ENCODE data around the gene CD247.

CD247 gene

DNA sequence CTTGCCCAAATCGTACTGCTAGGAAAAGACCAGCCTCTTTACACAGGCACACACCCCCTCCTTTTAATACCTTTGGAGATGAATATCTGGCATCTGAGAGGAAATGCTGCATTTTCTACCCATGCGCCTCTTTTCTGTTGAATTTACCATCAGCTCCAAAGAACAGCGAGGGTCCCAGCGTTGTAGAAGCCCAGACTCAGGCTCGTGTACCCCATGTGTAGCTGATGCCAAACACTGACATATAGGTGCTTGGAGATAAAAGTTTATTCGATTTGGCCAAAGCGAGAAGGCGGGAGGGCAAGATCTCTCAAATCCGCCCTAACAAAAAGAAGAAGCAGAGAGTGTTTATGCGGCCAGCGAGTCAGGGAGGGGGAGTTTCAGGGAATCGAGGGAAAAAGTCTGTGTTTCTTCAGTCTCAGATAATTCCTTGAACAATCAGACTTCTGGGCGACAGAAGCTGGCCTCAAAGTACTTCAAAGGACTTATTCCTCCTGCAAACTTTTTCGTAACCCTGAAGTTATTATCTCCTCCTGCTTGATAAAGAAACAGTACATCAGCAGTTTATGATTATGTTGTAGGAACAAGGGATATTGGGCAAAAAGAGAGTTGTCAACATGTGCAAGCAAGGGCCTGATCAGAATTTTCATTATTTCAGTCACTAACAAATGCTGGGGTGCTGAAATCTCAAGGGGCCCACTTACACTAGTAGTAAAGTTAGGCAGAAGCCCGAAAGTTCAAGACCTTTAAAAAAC lies 35.9 kb upstream of the CD247 start (continued):
- TF ChIP-seq ZBTB17 (tag by site-specific recombination; IDR thresholded peaks at IDR 0.05) (peak; percentile 78), ZBTB20 (tag by site-specific recombination; IDR thresholded peaks at IDR 0.05) (peak; percentile 81), ZNF701 (tag by site-specific recombination; IDR thresholded peaks at IDR 0.05) (no peak), ZNF341 (tag by site-specific recombination; IDR thresholded peaks at IDR 0.05; ENCODE audit: low read depth) (0 out of 2 replicates have a peak, but pooled peaks have one; percentile 41), ZNF404 (tag by site-specific recombination; IDR thresholded peaks at IDR 0.05) (0 out of 2 replicates have a peak, but pooled peaks have one; percentile 22), WT1 (tag by site-specific recombination; IDR thresholded peaks at IDR 0.05) (no peak), ZNF2 (tag by site-specific recombination; IDR thresholded peaks at IDR 0.05) (0 out of 2 replicates have a peak, but pooled peaks have one; percentile 21)
- TF ChIP-seq, protein P1, sequence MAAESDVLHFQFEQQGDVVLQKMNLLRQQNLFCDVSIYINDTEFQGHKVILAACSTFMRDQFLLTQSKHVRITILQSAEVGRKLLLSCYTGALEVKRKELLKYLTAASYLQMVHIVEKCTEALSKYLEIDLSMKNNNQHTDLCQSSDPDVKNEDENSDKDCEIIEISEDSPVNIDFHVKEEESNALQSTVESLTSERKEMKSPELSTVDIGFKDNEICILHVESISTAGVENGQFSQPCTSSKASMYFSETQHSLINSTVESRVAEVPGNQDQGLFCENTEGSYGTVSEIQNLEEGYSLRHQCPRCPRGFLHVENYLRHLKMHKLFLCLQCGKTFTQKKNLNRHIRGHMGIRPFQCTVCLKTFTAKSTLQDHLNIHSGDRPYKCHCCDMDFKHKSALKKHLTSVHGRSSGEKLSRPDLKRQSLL (tag by site-specific recombination; IDR thresholded peaks at IDR 0.05): no peak
- TF ChIP-seq, protein P2, sequence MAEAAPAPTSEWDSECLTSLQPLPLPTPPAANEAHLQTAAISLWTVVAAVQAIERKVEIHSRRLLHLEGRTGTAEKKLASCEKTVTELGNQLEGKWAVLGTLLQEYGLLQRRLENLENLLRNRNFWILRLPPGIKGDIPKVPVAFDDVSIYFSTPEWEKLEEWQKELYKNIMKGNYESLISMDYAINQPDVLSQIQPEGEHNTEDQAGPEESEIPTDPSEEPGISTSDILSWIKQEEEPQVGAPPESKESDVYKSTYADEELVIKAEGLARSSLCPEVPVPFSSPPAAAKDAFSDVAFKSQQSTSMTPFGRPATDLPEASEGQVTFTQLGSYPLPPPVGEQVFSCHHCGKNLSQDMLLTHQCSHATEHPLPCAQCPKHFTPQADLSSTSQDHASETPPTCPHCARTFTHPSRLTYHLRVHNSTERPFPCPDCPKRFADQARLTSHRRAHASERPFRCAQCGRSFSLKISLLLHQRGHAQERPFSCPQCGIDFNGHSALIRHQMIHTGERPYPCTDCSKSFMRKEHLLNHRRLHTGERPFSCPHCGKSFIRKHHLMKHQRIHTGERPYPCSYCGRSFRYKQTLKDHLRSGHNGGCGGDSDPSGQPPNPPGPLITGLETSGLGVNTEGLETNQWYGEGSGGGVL (tag by site-specific recombination; IDR thresholded peaks at IDR 0.05): peak; percentile 49; the same call in 1 of the 2 replicates
- TF ChIP-seq, protein P3, sequence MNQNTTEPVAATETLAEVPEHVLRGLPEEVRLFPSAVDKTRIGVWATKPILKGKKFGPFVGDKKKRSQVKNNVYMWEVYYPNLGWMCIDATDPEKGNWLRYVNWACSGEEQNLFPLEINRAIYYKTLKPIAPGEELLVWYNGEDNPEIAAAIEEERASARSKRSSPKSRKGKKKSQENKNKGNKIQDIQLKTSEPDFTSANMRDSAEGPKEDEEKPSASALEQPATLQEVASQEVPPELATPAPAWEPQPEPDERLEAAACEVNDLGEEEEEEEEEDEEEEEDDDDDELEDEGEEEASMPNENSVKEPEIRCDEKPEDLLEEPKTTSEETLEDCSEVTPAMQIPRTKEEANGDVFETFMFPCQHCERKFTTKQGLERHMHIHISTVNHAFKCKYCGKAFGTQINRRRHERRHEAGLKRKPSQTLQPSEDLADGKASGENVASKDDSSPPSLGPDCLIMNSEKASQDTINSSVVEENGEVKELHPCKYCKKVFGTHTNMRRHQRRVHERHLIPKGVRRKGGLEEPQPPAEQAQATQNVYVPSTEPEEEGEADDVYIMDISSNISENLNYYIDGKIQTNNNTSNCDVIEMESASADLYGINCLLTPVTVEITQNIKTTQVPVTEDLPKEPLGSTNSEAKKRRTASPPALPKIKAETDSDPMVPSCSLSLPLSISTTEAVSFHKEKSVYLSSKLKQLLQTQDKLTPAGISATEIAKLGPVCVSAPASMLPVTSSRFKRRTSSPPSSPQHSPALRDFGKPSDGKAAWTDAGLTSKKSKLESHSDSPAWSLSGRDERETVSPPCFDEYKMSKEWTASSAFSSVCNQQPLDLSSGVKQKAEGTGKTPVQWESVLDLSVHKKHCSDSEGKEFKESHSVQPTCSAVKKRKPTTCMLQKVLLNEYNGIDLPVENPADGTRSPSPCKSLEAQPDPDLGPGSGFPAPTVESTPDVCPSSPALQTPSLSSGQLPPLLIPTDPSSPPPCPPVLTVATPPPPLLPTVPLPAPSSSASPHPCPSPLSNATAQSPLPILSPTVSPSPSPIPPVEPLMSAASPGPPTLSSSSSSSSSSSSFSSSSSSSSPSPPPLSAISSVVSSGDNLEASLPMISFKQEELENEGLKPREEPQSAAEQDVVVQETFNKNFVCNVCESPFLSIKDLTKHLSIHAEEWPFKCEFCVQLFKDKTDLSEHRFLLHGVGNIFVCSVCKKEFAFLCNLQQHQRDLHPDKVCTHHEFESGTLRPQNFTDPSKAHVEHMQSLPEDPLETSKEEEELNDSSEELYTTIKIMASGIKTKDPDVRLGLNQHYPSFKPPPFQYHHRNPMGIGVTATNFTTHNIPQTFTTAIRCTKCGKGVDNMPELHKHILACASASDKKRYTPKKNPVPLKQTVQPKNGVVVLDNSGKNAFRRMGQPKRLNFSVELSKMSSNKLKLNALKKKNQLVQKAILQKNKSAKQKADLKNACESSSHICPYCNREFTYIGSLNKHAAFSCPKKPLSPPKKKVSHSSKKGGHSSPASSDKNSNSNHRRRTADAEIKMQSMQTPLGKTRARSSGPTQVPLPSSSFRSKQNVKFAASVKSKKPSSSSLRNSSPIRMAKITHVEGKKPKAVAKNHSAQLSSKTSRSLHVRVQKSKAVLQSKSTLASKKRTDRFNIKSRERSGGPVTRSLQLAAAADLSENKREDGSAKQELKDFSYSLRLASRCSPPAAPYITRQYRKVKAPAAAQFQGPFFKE (tag by site-specific recombination; IDR thresholded peaks at IDR 0.05; ENCODE audit: borderline replicate concordance): no peak

DNA sequence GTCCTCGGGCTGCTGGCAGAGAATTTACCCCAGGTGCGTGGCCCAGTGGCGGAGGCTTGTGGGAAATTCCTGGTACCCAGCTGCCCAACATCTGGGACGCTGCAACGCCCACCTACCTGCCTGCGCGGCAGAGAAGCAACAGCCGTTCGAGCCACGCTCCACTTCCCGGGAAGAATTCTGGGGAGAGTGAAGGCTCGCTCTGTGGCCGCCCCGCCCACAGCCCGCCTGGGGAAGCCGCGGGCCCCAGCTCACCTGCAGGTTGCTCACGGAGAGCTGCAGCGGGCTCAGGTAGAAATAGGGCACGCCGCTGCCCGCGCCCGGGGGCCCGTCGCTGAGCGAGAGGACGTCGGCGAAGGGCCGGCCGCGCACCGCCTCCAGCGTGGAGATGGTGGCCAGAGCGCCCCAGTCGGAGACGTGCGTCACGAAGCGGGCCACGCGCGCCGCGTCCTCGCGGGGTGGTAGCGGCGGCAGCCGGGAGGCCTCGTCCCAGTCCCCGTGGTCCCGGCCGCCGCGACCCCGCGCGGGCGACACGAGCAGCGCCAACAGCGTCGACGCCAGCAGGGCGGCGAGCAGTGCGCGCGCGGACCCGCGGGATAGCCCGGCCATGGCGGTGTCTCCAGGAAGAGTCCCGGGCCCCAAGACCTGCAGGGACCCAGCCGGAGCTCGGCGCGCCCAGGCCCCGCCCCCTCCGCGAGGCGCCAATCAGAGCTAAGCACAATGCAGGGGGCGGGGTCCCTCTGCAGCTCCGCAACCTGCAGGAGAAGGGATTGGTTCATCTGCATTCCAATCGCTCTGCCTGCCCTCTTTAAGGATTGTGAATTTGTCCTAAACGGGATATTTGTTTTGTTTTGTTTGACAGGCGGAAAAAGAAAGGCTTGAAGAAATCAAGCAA lies 35.1 kb upstream of the CD247 start, which contains the start of gene CREG1:
Gene CREG1, minus strand, starts transcription at position 627 of the 892 bp plus-strand sequence.
- Histone ChIP-seq H3K9me3 (ENCODE audit: control insufficient read depth, insufficient read depth, low read depth, low read length) (no peaks in the 10 kb centered on the region), H3K4me3 (ENCODE audit: low read depth, low read length) (peak within 1 kb of the TSS; percentile 67), H3K36me3 (ENCODE audit: control insufficient read depth in 2 of 2, insufficient read depth in 1 of 2, low read length in 2 of 2) (no peaks in the 10 kb centered on the region), H3K27ac (ENCODE audit: extremely low read depth, low read depth, low read length) (peak within 1 kb of the TSS; percentile 57; the same call in 1 of the 2 replicates), H3K4me1 (ENCODE audit: control insufficient read depth, insufficient read depth, low read length) (no peaks in the 10 kb centered on the region)
- POLR2A ChIA-PET: interaction anchor here (0.6 to 2.1 kb wide), 18 partner anchors 10 to 581 kb away, joined by 3 to 24 read pairs (median 3); partner anchors contain the start of genes MPZL1 and POU2F1
- CTCF ChIA-PET: interaction anchor here (0.6 to 4.9 kb wide), 12 partner anchors 10 to 643 kb away, joined by 3 to 39 read pairs (median 4); partner anchors contain the start of gene CD247
- TF ChIP-seq, protein P4, sequence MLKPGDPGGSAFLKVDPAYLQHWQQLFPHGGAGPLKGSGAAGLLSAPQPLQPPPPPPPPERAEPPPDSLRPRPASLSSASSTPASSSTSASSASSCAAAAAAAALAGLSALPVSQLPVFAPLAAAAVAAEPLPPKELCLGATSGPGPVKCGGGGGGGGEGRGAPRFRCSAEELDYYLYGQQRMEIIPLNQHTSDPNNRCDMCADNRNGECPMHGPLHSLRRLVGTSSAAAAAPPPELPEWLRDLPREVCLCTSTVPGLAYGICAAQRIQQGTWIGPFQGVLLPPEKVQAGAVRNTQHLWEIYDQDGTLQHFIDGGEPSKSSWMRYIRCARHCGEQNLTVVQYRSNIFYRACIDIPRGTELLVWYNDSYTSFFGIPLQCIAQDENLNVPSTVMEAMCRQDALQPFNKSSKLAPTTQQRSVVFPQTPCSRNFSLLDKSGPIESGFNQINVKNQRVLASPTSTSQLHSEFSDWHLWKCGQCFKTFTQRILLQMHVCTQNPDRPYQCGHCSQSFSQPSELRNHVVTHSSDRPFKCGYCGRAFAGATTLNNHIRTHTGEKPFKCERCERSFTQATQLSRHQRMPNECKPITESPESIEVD (tag by site-specific recombination; IDR thresholded peaks at IDR 0.05): 0 out of 2 replicates have a peak, but pooled peaks have one; percentile 11
- TF ChIP-seq SCRT2 (tag by site-specific recombination; IDR thresholded peaks at IDR 0.05) (peak; percentile 86), ZBTB20 (tag by site-specific recombination; IDR thresholded peaks at IDR 0.05) (peak; percentile 98), SP3 (tag by site-specific recombination; IDR thresholded peaks at IDR 0.05) (peak; percentile 55; the same call in 1 of the 2 replicates), ZIC2 (tag by site-specific recombination; IDR thresholded peaks at IDR 0.05) (no peak; the same call in 1 of the 2 replicates), ZFHX2 (tag by site-specific recombination; conservative IDR thresholded peaks at IDR 0.05) (peak; percentile 81), SALL2 (tag by site-specific recombination; IDR thresholded peaks at IDR 0.05; ENCODE audit: borderline replicate concordance) (no peak), ZNF561 (tag by site-specific recombination; IDR thresholded peaks at IDR 0.05; ENCODE audit: borderline replicate concordance) (peak; percentile 43; the same call in 1 of the 2 replicates)
- TF ChIP-seq, protein P5, sequence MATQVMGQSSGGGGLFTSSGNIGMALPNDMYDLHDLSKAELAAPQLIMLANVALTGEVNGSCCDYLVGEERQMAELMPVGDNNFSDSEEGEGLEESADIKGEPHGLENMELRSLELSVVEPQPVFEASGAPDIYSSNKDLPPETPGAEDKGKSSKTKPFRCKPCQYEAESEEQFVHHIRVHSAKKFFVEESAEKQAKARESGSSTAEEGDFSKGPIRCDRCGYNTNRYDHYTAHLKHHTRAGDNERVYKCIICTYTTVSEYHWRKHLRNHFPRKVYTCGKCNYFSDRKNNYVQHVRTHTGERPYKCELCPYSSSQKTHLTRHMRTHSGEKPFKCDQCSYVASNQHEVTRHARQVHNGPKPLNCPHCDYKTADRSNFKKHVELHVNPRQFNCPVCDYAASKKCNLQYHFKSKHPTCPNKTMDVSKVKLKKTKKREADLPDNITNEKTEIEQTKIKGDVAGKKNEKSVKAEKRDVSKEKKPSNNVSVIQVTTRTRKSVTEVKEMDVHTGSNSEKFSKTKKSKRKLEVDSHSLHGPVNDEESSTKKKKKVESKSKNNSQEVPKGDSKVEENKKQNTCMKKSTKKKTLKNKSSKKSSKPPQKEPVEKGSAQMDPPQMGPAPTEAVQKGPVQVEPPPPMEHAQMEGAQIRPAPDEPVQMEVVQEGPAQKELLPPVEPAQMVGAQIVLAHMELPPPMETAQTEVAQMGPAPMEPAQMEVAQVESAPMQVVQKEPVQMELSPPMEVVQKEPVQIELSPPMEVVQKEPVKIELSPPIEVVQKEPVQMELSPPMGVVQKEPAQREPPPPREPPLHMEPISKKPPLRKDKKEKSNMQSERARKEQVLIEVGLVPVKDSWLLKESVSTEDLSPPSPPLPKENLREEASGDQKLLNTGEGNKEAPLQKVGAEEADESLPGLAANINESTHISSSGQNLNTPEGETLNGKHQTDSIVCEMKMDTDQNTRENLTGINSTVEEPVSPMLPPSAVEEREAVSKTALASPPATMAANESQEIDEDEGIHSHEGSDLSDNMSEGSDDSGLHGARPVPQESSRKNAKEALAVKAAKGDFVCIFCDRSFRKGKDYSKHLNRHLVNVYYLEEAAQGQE (tag by site-specific recombination; IDR thresholded peaks at IDR 0.05): no peak
